GM20431 (cell line): ENCODE results near the gene PLPPR5.
"Not testable (repeated sequence)": the region's sequence is repeated elsewhere in the genome, so short reads cannot be mapped to it uniquely, and the experiment has no call there.

Experiments
- in situ Hi-C: fragments of 300-500 bp; cut with MseI, MboI; formaldehyde crosslinking; loops from one replicate; pipeline ENCODE4 v1.15.0; 2020; ENCODE audit warnings: low sequenced_read_pairs; ENCODE audit not compliant: unreplicated experiment

PLPPR5 gene, protein sequence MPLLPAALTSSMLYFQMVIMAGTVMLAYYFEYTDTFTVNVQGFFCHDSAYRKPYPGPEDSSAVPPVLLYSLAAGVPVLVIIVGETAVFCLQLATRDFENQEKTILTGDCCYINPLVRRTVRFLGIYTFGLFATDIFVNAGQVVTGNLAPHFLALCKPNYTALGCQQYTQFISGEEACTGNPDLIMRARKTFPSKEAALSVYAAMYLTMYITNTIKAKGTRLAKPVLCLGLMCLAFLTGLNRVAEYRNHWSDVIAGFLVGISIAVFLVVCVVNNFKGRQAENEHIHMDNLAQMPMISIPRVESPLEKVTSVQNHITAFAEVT

DNA sequence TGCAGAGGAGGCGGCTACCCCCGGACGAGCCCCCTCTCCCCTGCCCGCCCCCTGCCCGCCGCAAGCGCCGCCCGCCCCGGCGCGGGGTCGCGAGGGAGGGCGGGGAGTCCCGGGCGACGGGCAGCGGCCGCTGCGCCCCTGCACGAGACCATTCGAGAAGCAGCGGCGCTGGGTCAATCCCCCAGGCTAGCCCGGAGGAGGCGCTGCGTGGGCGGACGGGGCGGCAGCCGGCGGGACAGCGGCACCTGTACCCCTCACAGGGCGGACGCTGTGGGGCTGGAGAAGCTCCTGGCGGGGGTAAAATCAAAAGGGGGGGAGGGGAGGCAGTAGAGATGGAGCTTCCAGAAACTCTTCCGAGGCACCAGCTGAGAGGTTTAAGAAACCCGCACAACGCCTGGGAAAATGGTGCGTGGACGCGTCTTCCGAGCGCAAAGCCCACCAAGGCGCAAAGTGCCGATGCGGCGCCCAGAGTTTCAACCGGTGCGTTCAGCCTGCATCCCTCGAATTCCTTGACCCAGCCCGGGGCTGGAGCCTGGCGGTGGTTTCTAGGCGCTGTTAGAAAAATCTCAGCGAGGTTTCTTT, at the start of gene PLPPR5:
Gene PLPPR5, minus strand, starts transcription at position 1 of the 582 bp plus-strand sequence. CDS start 190 bp downstream, outside the sequence.
- in situ Hi-C loops, result no loop called here

DNA sequence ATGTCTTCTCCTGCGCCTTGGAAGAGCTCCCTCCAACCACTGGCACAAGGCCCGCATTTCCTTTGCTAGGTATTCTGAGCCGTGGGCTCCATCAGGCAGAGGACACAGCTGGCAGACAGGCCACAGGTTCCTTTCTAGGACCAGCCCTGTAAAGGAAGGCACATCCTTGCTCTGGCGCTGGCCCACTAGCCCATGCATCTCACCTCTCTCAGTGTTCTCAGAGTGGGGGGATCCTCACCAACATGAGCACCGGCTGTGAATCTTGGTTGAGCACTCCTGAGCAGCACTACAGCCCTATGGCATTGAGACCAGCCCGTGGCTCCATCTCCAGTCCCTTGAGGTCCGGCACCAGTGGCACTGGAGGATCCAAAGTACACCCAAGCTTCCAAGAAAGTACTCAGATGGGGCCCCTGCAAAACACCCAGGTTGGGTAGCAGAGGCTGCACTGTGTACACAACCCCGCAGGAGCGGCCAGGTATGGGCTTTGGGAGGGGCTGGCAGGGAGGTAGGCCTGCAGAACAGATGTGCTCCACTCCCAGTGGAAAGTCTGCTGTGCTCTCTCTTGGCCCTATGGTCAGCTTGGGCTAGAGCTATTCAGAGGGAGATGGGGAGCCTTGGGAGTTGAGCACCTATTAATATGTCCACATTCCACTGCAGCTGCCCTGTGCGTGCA, 47.1 kb upstream of the PLPPR5 start:
- in situ Hi-C loops, result no loop called here

DNA sequence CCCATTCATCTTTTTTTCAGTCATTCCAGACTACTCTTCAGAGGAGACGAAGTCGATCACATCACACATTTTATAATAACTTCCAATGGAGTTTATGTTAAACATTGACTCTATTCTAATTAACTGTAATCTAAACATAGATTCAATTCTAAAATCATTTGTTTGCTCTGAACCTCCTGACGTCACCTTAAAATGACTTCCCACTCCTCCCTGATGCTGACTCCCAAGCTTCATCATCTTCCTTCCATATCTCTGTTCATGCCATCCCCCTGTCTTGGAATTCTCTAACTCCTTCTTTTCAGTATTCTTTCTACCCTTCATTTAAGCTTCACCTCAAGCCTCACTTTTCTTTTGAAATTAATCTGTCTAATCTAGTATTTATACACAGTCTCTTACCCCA, 45.1 kb upstream of the PLPPR5 start:
- in situ Hi-C loops, result no loop called here

DNA sequence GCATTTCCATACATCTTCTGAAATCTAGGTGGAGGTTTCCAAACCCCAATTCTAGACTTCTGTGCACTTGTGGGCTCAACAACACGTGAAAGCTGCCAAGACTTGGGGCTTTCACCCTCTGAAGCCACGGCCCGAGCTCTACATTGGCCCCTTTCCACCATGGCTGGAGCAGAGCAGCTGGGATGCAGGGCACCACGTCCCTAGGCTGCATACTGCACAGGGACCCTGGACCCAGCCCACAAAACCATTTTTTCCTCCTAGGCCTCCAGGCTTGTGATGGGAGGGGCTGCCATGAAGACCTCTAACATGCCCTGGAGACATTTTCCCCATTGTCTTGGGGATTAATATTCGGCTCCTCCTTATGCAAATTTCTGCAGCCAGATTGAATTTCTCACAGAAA, 32.1 kb upstream of the PLPPR5 start:
- in situ Hi-C loops, result not testable (repeated sequence)

DNA sequence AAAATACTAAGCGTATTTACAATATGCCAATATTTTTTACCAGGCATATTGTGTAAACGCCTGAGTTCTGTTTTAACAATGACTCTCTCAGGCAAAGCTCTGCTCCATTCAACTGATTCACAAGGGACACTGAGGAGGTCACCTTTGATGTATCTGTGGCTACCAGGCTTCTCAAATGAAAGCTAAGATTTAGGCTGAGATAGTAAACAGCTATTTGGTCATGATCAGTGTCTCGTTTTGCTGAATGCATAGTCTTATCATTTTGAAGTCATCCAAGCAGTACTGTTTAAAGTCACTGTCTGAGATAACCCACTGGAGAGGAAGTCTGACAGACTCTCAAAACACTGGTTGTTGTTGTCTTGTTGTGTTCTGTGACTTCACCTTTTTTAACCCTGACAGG, 13.7 kb upstream of the PLPPR5 start:
- in situ Hi-C loops, result no loop called here

DNA sequence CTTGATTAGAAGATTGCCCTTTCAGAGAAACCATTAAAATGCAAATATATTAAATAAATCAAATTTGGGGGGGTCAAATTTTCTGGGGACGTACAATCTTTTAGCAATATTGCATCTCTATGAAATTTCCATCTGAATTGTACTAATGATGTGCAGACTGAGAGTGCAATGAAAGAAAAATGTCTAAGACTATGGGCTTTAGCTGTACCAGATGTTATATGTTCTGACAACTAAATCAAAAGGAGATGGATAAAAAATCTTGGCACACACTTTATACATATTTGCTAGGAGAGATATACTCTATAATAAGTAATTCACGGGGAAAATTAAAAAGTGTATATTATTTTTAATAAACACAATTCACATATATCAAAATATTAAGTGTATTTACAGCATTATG, 13.0 kb upstream of the PLPPR5 start:
- in situ Hi-C loops, result no loop called here

DNA sequence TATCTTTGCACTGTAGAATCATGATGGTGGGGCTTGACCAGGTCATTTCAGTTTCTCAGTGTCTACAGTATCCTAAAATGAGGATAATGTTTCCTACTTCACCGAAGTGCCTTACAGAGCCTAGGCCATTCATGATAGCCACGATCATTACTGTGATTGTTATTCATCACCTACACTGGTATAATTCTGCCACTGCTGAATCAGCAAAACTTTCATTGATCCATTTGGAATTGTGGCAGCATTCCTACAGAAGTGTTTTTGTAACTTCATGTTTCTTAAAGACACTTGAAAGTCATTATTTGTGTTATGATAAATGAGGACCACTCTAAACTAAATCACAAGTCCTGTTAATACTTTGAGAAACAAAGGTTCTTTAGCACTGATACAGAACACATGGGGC, 6.0 kb upstream of the PLPPR5 start:
- in situ Hi-C loops, result no loop called here

DNA sequence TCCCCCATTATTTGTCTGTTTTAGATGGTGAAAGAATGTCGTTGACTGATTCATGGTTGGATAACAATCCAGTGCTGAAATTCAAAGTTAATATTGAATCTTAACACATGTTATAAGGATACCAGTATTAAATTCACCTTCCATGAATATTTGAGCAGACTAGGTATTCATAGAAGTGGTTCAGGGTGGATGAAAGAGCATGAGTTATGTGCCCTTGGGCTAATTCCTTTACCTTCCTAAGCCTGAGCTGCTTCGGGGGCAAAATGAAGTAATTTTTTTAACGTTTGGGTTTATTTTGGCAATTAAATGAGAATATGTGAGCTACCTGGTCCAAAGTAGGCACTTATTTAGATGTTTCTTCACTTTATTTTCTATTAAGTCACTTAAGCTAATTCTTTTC, 2.7 kb upstream of the PLPPR5 start:
- in situ Hi-C loops, result no loop called here

DNA sequence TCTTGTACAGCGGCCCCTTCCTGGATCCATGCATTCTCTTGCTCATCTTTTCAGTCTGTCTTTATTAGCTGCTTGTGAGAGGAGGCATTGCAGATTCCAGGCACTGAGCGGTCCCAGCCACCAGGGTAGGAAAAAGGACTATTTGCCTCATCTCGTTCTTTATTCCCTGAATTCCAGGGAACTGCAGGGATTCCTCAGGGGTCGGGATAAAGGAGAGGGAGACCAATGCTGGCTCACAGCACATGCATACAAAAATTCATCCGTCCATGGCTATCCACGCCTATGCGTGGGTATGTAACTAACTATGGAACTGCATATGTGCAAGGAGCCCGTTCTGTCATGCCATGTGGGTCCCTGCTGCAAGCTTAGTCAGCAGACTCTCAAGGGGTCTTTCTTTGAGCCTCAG, 879 bp upstream of the PLPPR5 start:
- in situ Hi-C loops, result no loop called here

DNA sequence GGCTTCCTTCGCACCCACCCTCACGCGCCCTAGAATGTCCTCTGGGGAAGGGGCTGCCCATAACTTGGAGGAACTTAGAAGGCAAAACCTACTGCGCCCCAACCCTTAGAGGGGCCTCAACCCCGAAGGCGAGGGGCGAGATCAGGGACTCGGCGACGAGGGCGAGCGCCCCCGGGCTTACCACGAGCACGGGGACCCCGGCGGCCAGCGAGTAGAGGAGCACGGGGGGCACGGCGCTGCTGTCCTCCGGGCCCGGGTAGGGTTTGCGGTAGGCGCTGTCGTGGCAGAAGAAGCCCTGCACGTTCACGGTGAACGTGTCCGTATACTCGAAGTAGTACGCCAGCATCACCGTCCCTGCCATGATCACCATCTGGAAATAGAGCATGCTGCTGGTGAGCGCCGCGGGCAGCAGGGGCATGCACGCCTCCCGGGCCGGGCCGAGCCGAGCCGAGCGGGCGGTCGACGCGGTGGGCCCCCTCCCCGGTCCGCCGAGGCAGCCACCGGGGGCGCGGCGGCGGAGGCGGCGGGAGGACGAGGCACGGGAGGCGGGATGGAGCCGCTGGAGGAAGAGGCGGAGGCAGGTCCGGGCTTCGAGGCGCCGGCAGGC, 304 bp downstream of the PLPPR5 start:
- in situ Hi-C loops, result no loop called here

DNA sequence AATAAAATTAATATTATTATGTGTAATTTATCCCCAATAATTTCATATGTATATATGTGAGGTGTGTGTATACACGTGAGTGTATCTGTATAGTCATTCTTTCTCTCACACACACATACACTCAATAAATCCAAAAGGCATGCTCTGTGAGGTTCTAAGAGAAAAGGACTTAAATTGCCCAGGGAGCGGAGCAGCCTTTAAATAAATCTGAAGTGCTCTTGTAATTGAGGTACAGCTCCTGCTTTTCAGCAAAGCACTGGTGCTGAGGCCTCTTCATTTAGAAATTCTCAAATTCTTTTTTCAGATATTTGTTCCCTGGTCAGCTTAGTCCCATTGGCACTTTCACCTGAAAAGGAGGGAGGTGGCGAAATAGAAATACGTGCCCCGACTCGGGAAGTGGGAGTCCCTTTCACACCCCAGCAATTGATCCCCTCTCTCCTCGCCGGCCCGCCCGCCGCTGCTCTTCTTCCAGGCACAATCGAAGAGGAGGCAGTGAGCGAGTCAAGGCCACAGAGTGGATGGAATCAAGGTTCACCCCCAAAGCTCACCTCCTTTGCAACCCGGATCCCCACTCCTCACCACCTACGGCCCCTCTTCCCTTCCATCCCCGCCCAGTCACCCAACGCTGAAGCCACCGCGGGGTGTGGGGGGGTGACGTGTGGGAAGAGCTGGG, 944 bp downstream of the PLPPR5 start:
- in situ Hi-C loops, result no loop called here

DNA sequence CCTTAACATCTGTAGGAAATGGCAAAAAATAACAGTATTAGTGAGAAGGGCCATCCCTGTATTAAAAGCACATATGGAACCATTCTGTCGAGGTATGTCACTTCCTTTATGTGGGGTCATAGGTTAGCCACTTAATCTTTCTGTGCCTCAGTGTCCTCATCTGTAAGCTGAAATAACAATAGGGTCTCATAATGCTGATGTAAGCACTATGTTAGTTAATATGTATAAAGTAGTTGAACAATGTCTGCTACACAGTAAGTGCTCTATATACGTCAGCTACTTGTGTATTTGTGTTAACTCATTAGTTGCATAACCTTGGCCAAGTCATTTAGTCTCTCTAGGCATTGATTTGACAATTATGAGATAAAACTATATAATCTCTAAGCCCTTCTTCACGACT, 11.8 kb downstream of the PLPPR5 start:
- in situ Hi-C loops, result no loop called here

DNA sequence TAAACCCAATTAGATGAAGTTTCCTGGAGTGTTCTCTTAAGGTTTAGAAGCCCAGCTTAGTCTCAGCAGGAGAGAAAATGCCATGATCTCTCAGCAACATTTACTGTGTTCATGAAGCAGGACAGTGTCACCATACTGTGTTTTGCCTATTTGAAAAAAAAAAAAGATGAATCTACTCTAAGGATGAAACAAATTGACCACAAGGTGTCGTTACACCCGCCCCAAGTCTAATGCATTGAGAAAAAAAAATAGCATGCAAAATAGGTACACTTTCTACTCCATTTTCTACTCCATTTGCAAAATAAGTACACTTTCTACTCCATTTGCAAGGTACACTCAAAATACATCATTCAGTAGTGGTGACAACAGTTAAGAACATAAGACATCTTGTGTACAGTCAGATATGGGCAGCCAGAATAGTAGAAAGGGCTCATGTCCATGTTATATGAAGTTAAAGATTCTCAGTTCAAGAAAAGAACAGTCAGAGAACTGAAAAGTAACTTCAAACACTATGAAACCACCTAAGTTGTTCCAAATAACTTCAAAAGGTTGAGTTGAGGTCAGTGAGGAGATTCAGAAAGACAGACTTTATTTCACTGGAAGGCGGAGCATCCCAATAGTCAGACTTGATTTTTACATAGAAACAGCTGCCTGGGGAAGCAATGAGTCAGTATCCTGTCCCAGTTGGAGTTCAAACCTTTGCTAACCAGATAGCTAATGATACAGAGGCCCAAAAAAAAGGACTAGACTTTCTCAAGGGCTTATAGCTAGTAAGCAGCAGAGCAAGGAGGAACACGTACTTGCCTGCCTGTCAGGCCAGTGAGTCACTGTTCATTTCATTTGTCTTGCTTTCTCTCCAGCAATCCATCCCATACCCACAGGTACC, 13.3 kb downstream of the PLPPR5 start:
- in situ Hi-C loops, result no loop called here

DNA sequence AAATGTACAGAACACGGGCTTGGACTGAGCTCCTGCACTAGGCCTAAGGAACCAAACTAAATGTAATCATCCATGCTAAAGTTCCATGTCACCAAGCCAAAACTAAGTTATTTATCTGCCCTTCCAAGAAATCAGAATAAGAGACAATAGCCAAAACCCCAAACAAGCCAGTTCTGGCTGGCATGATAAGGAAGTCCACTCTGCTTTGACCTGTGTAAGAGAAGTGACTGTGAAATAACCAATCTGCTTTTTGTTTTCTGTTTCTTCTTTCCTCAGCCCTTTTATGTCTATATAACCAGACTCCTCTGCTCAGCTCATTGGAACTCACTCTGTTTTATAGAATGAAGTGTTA, 15.1 kb downstream of the PLPPR5 start:
- in situ Hi-C loops, result no loop called here

DNA sequence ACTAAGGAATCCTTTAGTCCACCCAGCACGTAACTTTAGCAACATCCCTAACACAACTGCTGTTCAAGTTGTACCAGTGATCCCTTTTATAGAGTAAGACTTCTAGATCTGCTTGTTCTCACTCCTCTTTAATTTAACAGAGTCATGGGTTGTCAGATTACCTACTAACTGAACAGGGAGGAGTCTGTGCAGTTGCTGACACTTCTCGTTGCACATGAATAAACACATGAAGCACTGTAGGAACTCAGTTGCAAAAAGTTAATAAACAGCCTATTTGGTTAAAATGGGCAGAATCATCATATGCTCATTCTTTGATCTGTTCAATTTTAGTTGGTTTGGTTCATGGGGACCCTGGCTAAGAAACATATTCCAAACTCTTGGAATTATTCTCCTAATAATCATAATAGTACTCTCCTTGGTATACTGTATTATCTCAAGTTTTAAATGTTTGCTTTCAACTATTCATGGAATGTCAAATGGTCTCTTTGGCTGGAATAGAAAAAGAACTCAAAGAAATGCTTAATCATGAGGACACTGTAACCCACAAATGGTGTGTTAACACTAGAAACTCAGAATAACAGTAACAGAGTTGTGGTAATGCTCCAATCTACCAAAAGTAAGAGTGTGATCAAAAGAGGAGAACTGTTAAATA, 15.6 kb downstream of the PLPPR5 start:
- in situ Hi-C loops, result no loop called here

DNA sequence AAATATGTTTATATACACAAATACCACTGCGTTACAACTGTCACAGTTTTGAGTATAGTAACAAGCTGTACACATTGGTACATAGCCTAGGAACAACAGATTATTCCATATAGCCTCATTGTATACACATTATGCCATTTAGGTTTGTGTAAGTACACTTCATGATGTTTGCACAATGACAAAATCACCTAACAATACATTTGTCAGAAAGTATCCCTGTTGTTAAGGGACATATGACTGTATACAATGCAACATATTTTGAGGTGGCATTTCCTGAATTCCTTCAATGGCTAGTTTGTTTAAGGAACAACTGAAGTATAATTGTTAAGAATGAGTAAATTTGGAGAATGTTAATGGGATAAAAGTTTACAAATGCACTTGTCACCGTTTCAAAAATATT, 19.0 kb downstream of the PLPPR5 start:
- in situ Hi-C loops, result no loop called here

DNA sequence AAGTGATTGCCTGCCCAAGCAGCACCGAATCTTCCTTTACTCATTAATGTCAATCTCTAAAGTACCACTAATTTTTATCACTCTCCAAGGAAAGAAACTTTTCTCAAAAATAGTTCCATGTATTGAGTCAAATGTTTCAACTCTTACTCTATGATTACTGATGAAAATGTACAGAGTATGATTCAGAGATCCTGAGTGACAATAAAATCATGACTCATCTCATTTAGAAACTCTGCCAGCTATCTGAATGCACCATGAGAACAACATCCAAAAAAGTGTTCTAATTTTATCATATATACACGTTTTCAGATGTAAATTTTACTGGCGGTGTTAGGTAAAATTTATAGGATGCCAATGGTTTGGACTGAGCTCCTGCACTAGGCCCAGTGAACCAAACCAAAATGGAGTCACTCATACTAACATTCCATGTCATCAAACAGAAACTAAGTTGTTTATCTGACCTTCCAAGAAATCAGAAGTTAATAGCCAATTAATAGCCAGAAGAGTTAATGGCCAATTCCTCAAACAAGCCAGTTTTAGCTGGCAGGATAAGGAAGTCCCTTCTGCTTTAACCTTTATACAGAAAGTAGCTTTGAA, 22.6 kb downstream of the PLPPR5 start:
- in situ Hi-C loops, result no loop called here

DNA sequence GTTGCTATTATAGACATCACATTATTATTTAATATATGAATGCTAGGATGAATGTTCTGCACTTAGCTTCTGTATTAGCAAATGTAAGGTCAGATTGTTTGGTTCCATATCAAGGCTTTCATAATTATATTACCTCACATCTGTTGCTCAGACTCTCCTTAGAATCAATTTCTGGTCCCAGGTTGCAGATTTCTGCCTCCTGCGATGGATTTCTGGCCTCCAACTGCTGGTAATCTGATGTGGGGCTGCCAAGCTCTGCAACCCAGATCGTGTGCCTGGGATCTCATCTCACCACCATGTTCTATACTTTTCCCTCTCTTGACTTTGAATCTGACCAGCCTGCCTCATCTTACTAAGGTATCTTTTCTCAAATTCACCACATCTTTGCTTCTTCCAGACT, 25.2 kb downstream of the PLPPR5 start:
- in situ Hi-C loops, result no loop called here

DNA sequence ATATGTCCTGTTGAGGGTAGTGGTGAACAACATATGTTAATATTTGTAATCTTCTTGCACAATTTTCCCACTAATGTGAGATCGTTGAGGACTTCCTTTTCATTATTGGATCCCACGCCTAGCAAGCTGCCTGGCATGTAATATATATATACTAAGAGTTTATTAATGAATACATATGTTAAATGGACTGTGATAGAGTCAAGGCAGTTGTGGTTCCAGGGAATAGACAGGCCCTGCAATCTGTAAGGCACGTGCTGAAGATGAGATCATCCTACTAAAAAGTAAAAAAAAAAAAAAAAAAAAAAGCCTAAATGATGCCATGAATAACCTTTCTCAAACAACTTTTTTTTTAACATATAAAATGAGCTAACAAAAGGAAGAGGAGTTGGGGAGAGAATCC, 28.9 kb downstream of the PLPPR5 start:
- in situ Hi-C loops, result no loop called here
